A549 treated with ZK216348 at 1 μM for 4 hours (cell line): ENCODE data around the gene TPM3. TPM values are rescaled to one million over a fixed set of nuclear protein-coding genes. Genes with fewer than 3 reads are reported as not detected.

Experiments
- total RNA-seq: library from RNA; stranded (reverse); fragments of 200-300 nt; extraction: Qiagen RNA extraction; gene quantifications from 5 replicates; pipeline ENCODE4 v1.2.3, GENCODE V29; 2022; ENCODE audit warnings: low read depth

Gene TPM3
- 476 to 696 TPM (median 485 TPM) in 5 replicates for total RNA-seq

GRCh38 chr1:154191990-154192461 lies at the start of gene TPM3:
TSS of gene TPM3 (minus strand) at chr1:154192100. CDS start at chr1:154192018, 82 bp downstream.

GRCh38 chr1:154220071-154220969 lies 28.4 kb upstream of the TPM3 start, which contains the start of gene UBAP2L:
TSS of gene UBAP2L (plus strand) at chr1:154220955. CDS start at chr1:154225124, 4,169 bp downstream.

GRCh38 chr1:154206196-154206595 lies 14.3 kb upstream of the TPM3 start, which contains the start of gene CFAP141:
TSS of gene CFAP141 (minus strand) at chr1:154206333. CDS start at chr1:154206307, 26 bp downstream.

GRCh38 chr1:154154534-154155191 lies 37.2 kb downstream of the TPM3 start, which contains the start of gene NUP210L:
TSS of gene NUP210L (minus strand) at chr1:154155073.

Other genes starting within 250 kb of the TPM3 start
- 19.2 to 41.6 TPM (median 37.9 TPM) in 5 replicates for gene DENND4B, start 245.4 kb downstream of the TPM3 start, total RNA-seq
- gene CRTC2, start 233.5 kb downstream of the TPM3 start, total RNA-seq = 29.1 to 43.8 TPM (median 41.5 TPM) in 5 replicates
- gene SLC39A1, start 228.6 kb downstream of the TPM3 start, total RNA-seq = 133 to 166 TPM (median 157 TPM) in 5 replicates
- gene CREB3L4, start 224.2 kb downstream of the TPM3 start, total RNA-seq = 7.5 to 11.4 TPM (median 9.7 TPM) in 5 replicates
- gene JTB, start 214.4 kb downstream of the TPM3 start, total RNA-seq = 104 to 153 TPM (median 147 TPM) in 5 replicates
- 134 to 166 TPM (median 136 TPM) in 5 replicates for gene RAB13, start 205.8 kb downstream of the TPM3 start, total RNA-seq
- 4,025 to 7,363 TPM (median 4,151 TPM) in 5 replicates for gene RPS27, start 201.3 kb downstream of the TPM3 start, total RNA-seq
- not detected in 5 replicates for gene NUP210L, start 37.0 kb downstream of the TPM3 start, total RNA-seq
- not detected in 5 replicates for gene CFAP141, start 14.2 kb upstream of the TPM3 start, total RNA-seq
- 92.0 to 125 TPM (median 115 TPM) in 5 replicates for gene UBAP2L, start 28.9 kb upstream of the TPM3 start, total RNA-seq
- 92.1 to 116 TPM (median 95.7 TPM) in 5 replicates for gene HAX1, start 80.5 kb upstream of the TPM3 start, total RNA-seq
- gene AQP10, start 129.0 kb upstream of the TPM3 start, total RNA-seq = not detected in 5 replicates
- 20.3 to 44.1 TPM (median 37.3 TPM) in 5 replicates for gene ATP8B2, start 133.4 kb upstream of the TPM3 start, total RNA-seq
- 19.1 to 25.8 TPM (median 25.0 TPM) in 5 replicates for gene IL6R, start 213.2 kb upstream of the TPM3 start, total RNA-seq